ENCODE measurements around the gene SCAMP3. TPM values are rescaled to one million over a fixed set of nuclear protein-coding genes. Genes with fewer than 3 reads are reported as not detected.
A peak's percentile ranks its signal among the peaks of the same experiment; 100 is the strongest.

The SCAMP3 gene
- total RNA-seq, 1 experiment from 2014 or later: 133 TPM

GRCh38 chr1:155285631-155286044, 23.5 kb upstream of the SCAMP3 start:
- no peak for DNase-seq (ENCODE audit: low spot score)

GRCh38 chr1:155285063-155285462, 22.9 kb upstream of the SCAMP3 start:
- no peak for DNase-seq (ENCODE audit: low spot score)

GRCh38 chr1:155284476-155284875, 22.3 kb upstream of the SCAMP3 start:
- DNase-seq (ENCODE audit: low spot score): no peak

GRCh38 chr1:155282488-155283091, 20.4 kb upstream of the SCAMP3 start:
- DNase-seq (ENCODE audit: low spot score): no peak

GRCh38 chr1:155279268-155279667, 17.1 kb upstream of the SCAMP3 start:
- DNase-seq (ENCODE audit: low spot score): no peak

GRCh38 chr1:155278689-155279160, 16.6 kb upstream of the SCAMP3 start:
- DNase-seq (ENCODE audit: low spot score): no peak

- peak; percentile 39 for DNase-seq (ENCODE audit: low spot score)
Observed at GRCh38 chr1:155277902-155278688, 15.9 kb upstream of the SCAMP3 start.

- DNase-seq (ENCODE audit: low spot score): peak; percentile 93
Observed at GRCh38 chr1:155277070-155277901, 15.1 kb upstream of the SCAMP3 start, which contains the start of gene HCN3. Gene HCN3, plus strand, starts transcription at chr1:155277463. Its CDS starts 128 bp downstream, at chr1:155277591.

GRCh38 chr1:155273343-155274245, 11.4 kb upstream of the SCAMP3 start, which contains the start of gene CLK2:
Gene CLK2, minus strand, starts transcription at chr1:155273504. Its CDS starts 2,527 bp downstream, at chr1:155270977.
- peak; percentile 94 for DNase-seq (ENCODE audit: low spot score)

- DNase-seq (ENCODE audit: low spot score): peak; percentile 42
Observed at GRCh38 chr1:155272466-155273342, 10.5 kb upstream of the SCAMP3 start.

- DNase-seq (ENCODE audit: low spot score): no peak
Observed at GRCh38 chr1:155269381-155269780, 7.2 kb upstream of the SCAMP3 start.

GRCh38 chr1:155268630-155269029, 6.5 kb upstream of the SCAMP3 start:
- DNase-seq (ENCODE audit: low spot score): no peak

GRCh38 chr1:155267373-155267772, 5.2 kb upstream of the SCAMP3 start:
- DNase-seq (ENCODE audit: low spot score): no peak

- no peak for DNase-seq (ENCODE audit: low spot score)
Observed at GRCh38 chr1:155266553-155266952, 4.4 kb upstream of the SCAMP3 start.

- no peak for DNase-seq (ENCODE audit: low spot score)
Observed at GRCh38 chr1:155263067-155263466, 907 bp upstream of the SCAMP3 start.

GRCh38 chr1:155261493-155261851, 688 bp downstream of the SCAMP3 start:
- no peak for DNase-seq (ENCODE audit: low spot score)

GRCh38 chr1:155260276-155260675, 1.9 kb downstream of the SCAMP3 start:
- no peak for DNase-seq (ENCODE audit: low spot score)

- DNase-seq (ENCODE audit: low spot score): no peak
Observed at GRCh38 chr1:155256058-155256852, 5.9 kb downstream of the SCAMP3 start.

All from H4 (cell line).